COLO668 (cell line): ENCODE results near the gene DNAJC2.
"Not testable (repeated sequence)": the region's sequence is repeated elsewhere in the genome, so short reads cannot be mapped to it uniquely, and the experiment has no call there.

Source experiments
- DNase-seq: peaks from one replicate; lab custom pipeline; 2025; ENCODE audit not compliant: unreplicated experiment; lab: John Stamatoyannopoulos, UW

The DNAJC2 gene

DNA sequence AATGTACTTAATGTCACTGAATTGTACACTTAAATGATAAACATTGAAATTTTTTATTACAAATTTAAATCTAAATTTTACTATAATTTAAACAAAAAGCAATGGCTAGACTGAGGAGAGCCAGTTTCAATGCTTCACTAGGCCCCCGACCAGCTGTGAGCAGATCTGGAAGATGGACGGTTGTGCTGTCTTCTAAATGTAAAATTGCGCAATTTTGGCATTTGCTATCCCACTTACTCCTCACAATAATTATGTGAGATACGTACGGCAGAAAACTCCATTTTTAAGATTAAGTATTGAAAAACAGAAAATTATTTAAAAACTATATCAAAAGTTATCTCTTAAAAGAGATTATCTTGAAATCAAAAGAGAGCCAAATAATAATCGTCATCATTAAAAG lies 71.2 kb downstream of the DNAJC2 start:
- not testable (repeated sequence) for DNase-seq

- not testable (repeated sequence) for DNase-seq
These were observed 78.3 kb downstream of the DNAJC2 start for GRCh38 chr7:103266229-103266628.

DNA sequence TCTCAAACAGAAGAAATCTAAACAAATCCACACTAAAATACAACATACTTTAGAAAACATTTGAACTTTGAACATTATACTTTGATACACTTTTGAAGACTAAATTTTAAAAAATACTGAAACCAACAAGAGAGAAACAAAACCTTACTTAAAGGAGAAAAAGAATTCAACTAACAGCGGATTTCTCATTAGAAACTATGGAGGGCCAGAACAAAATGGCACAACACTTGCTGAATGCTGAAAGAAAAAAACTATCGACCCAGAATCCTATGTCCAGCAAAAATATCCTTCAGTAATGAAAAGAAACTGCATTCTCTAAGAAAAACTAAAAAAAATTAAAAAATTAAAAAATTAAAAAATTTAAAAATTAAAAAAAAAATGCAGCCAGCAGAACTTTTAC lies 80.5 kb downstream of the DNAJC2 start:
- DNase-seq = not testable (repeated sequence)
